Left hindlimb (tissue), 1 donor: ENCODE data around the gene HECA.
"Not testable (repeated sequence)": the region's sequence is repeated elsewhere in the genome, so short reads cannot be mapped to it uniquely, and the experiment has no call there.

Experiments
- DNase-seq: peaks from one replicate; pipeline ENCODE4 v3.0.0-alpha.2; 2018

Gene HECA

DNA sequence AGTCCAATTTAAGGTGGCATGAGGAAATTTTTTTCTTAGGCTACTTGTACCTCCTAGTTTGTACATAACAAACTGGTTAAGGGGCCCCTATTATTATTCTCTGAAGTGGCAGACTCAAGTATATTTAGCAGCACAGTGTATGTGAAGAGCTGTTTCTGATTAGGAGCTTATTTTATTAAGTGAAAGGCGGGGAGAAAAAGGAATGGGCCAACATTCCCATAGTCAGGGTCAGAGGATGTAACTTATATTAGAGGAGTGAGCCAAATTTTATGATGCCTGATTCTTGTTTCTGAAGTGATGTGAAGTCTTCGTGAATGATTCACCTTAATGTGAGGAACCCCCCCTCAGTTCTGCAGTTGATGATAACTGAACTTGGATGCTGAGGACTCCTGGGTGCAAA is 2.8 kb downstream of the HECA start:
- no peak for DNase-seq

DNA sequence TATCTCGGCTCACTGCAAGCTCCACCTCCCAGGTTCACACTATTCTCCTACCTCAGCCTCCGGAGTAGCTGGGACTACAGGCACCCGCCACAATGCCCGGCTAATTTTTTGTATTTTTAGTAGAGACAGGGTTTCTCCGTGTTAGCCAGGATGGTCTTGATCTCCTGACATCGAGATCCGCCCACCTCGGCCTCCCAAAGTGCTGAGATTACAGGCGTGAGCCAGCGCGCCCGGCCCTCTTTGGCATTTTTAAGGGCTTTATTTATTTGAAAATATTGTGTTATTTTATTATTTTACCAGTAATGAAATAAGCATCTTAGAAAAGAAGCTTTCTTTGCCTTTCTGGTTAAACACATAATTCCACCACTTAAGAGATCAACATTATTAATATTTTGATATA is 6.0 kb downstream of the HECA start:
- not testable (repeated sequence) for DNase-seq

DNA sequence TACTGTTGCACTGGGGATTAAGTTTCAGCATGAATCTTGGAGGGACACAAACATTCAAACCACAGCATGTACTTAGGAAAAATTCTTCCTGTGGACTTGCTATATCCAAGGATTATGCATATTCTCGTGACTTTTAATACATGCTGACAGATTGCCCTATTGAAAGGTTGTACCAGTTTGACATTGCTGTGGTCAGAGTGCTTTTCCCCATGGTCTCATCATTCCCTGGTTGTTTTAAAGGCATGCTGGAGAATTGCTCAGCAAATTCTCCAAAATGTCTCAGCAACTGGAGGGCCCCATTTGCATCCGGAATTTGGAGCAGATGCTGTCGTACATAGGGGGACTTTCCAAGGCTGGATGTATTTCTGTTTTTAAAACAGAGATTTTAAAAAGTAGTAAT is 7.4 kb downstream of the HECA start:
- DNase-seq: no peak

DNA sequence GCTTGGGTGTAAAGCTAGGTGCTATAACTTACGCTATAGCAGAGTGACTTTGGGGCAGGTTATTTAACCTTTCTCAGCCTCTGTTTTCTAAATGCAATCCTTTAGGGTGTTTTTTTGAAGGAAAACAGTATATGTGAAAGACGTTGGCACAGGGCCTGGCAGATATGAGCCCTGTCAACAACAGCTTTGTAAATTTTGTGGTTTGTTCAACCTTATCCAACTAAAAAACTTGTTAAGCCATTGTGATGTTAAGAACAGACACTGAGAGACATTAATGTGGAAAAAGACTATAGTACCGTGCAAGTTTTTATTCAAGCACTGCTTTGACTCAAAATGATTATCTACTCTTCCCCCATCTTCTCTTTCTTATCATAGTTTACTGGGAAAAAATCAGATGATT is 8.2 kb downstream of the HECA start:
- no peak for DNase-seq

DNA sequence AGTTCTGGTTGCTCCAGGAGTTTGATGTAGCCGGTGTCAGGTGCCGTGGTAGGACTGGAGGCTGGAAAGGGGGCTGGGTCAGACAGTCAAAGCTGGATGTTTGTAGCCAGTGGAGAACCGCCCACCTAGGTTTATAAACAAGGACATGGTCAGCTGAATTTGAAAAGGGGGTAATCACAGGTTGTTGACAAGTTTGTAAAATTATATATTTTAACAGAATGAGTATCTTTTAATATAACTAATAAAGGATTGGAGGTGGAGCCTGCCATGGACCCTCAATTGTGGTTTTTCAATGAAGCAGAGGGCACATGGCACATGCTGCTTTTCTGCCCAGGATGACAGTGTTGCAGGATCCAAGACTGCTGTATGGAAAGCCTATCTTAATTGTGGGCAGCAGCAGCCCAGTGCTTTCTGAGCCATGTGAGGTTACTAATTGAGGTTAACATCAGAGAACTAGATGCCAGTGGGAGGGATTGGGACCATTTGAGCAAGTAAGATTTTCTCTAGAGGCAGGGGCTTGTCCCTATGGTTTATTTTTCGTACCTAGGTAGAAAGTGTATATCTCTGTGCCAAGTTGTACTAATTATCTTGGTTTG is 9.7 kb downstream of the HECA start:
- DNase-seq: no peak

DNA sequence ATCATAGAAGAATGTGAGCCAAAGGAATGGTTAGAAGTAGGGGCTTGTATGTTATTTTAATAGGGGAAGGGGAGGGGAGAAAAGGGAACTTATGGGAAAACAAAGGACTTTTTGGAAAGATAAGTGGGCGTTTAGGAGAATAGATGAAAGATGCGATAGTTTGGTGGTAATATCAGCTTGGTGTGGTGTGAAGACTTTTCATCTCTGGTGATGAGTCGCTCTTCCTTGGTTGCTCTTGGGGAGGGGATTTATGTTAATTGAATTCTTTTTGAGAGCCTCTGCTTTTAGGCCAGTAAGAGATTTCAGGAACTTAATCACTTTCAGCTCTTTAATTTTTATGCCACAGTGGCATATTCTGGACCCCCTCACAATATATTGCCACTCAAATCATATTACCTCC is 10.8 kb downstream of the HECA start:
- no peak for DNase-seq

DNA sequence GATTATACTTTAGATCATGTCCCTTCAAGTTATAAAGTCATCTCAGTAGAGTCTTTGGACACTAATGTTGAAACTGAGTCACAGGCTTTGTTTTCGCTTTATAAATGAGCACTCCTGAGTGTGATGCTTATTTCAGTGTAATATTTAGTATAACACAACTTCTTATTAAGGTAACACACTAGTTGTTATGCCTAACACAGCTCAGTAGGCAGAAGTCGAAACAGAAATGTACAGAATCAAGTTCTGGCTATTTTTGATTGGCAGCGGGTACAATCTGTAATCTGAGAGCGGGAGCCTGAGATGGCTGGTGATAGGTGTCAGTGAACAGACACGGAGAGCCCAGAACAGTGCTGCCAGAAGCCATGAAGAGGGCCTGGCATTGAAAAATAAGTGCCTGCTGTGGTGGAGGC is 11.4 kb downstream of the HECA start:
- DNase-seq: no peak

DNA sequence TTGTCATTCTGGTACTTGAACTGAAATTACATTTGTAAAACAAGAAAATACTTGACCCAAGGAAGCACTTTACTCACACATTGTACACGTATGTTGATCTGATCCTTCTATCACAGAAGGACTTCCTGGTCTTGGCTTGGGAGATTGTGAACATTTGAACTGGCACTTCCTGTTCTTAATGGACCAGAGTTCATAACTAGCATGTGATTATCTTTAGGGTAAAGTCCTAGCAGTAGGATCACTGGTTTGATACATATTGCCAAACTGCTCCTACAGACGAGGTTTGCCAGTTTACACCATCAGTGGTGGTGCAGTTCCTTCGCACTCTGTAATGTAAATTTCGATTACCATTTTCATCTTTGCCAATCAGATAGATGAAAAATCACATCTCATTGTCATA is 12.7 kb downstream of the HECA start:
- no peak for DNase-seq

DNA sequence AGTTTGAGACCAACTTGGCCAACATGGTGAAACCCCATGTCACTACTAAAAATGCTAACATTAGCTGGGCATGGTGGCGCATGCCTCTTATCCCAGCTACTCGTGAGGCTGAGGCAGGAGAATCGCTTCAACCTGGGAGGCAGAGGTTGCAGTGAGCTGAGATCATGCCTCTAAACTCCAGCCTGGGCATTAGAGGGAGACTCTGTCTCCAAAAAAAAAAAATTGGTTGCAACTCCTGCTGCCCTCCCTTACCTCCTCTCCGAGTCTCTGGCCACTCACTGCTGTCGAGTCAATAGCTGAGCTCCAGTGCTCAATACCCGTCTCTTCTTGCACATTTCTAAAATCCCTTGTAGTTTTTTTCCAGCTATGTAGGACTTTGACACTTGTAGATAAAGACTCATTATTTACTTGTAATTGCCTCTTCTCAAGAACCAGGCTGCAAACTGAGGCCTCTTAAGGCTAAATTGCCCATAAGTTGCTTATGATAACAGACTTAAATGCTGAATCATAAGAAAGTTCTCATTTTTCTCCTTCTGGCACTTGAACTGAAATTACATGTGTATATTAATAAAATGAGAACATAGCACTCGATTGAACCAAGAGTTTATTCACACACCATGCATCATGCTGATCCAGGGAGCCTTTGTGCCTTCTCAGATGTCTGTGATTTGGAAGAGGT is 13.8 kb downstream of the HECA start:
- DNase-seq: no peak

DNA sequence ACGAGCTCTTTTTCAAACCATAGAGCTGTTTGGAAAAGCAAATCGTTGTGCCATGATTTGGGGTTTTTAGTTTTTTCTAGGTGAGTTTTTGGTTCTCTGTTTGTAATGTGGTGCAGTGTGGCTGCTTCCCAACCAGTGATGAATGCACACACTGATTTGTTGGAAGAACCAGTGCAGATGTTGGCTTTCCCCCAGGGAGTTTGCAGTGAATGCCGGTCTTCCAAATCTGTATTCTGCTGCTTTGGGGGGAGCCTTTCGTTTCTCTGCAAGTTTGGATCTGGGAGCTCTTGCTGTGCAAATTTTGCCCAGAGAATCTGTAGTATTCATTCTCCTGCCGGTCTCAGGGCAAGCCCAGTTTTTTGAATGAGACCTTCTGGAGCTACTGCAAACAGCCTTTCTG is 14.5 kb downstream of the HECA start:
- no peak for DNase-seq

DNA sequence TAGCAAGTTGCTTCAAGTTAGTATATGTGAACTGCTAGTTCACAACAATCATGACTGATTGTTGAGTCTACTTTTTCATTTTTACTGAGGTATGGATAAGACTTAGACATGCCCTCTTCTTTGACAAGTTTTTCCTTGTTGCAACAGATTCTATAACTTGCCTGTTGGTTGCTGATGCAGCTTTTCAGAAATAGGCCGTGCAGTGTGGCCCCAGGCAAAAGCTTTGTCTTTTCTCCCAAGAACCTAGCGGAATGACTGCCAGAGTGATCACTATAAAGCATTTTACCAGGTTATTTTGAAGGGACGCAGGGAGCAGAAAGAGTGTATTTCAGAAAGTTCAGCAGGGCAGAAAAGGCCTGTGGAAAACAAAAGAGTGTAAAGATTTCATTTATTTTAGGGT is 16.0 kb downstream of the HECA start:
- no peak for DNase-seq

DNA sequence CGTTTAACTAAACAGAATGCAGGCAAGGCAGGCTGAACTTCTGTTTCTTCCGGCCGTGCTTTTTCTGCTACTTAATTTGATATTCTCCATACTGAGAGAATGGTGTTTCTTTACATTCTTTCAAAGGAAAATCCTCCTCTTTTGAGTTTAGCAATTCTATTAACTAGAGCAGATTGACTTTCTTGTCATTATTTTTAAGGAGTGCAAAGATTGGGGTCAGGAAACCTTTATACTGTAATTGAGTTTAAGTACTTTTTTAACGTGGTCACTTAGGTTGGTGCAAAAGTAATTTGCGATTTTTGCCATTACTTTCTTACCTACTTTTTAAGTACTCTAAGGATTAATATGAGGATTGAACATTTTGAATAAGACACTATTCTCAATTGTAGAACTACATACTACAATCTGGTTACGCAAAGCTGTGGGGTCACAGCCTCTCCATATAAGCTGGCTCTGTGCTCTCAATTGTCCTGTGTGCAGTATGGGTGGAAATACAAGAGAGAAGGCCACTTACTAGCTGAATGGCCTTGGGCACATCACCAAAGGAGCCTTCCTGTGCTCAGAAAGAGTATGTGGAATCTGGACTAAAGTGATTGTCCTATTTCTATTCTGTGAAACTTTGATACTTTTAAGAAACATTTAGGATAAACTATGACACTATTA is 16.7 kb downstream of the HECA start:
- no peak for DNase-seq

DNA sequence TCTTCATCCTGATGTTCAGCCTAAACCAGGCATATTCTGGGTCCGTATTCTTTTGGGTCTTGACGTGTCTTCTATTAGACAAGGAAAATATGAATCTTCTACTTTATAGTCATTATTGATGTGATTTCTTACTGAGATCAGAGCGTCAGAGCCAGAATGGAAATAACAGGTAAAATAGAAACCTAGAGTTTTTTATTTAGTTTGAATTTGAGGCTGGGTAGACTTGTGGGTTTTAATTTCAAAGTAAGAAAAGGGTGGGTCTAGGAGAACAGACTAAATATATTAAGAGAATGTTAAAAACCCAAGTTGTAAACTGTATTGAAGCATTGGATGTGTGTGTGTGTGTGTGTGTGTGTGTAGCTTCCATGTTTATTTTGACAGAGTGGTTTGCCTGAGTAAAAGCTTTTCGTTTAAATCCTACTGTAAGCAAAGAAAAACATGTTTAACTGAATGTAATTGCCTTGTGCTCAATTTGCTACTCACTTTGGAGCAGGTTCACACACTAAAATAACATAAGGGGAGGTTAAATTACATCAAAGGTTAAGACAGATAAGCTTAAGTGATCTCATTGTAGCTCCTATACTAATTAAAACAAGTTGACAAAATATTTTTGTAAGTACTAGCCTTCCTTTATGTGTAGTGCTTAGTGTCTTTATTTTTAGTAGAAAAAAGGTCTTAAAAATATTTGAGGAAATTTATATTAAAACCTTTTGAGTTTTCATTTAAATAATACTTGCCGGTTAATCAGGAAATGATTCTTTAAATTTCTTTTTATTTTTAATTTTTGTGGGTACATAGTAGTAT is 17.4 kb downstream of the HECA start:
- DNase-seq: no peak

DNA sequence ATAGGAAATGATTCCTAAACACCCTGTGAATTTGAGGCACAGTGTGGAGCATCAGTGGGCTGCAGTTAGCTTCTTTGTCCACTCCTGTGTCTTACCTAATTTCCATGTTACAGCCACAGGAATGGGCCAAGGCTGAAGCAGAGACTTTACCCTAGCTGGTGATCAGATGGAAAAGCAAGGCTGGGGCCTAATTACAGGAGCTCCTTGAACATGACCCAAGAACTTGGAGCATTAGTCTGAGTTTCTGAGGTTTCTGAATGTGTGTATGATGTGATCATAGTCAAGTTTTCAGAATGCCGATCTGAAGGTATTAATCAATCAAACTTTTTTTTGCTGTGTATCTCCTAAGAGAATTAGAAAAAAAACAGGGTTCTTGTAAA is 18.0 kb downstream of the HECA start:
- no peak for DNase-seq

DNA sequence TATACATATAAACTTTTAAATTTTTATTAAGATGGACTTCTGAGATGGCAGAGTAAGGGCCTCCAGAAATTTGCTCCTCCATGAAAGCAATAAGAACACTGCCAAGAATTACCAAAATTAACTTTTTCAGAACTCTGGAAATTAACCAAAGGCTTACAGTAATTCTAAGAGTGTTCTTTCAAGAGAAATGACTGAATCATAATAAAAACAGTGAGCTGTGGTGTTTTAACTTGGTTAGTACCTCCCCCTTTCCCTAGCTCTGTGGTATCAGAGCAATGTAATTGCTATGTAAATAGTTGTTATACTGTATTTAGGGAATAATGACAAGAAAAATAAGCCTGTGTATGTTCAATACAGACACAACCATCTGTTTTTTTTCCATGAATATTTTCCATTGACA is 19.0 kb downstream of the HECA start:
- DNase-seq: no peak

DNA sequence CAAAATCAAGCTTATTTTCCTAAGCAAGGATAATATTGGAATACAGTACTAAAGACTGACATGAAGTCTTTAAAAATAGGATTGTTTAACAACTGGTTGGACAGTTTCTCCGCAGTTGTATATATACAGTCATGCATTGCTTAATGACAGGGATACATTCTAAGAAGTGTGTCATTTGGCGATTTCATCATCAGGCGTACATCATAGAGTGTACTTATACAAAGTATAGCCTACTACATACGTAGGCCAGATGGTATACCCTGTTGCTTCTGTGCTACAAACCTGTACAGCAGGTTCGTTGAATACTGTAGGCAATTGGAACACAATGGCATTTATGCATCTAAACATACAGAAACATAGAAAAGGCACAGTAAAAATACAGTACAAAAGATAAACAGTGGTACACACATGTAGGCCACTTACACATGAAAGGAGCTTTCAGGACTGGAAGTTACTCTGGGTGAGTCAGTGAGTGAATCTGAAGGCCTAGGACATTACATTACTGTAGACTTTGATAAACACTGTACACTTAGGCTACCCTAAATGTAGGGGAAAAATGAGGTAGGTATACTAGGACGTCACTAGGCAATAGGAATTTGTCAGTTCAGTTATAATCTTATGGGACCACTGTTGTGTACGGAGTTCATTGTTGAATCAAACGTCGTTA is 20.1 kb downstream of the HECA start:
- DNase-seq: no peak

DNA sequence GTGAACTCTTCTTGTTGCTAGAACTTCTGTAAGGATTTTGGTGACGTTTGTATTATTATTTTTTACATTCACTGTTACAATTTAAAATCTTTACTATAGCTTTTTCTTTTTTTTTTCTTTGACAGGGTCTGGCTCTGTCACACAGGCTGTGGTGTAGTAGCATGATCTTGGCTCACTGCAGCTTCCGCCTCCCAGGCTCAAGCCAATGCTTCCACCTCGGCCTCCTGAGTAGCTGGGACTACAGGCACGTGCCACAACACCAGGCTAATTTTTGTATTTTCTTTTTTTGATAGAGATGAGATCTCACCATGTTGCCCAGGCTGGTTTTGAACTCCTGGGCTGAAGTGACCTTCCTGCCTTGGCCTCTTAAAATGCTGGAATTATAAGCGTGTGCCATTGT is 21.2 kb downstream of the HECA start:
- no peak for DNase-seq

DNA sequence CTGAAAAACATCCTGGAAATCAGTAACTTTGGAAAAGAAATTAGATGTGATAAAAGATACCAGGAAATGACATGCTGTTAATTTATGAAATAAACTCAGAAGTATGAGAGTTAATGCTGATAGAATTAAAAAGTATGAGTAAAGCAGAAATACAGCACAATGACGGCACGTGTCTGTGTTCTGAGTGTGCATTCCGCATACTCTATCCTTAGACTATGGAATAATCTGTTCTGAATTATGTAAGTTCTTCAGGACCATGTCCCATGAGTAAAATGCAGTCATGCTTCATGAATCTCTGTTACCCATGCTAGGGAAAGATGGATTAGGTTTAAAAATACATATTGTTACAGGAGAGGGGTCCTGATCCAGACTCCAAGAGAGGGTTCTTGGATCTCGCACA is 21.7 kb downstream of the HECA start:
- DNase-seq: no peak

DNA sequence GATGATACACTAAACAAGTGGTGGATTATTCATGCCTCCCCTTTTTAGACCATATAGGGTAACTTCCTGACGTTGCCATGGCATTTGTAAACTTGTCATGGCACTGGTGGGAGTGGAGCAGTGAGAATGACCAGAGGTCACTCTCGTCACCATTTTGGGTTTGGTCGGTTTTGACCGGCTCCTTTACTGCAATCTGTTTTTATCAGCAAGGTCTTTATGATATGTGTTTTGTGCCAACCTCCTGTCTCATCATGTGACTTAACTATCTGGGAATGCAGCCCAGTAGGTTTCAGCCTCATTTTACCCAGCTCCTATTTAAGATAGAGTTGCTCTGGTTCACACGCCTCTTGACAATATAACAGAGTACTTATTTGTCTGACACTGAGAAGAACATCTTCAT is 22.2 kb downstream of the HECA start:
- DNase-seq: not testable (repeated sequence)

DNA sequence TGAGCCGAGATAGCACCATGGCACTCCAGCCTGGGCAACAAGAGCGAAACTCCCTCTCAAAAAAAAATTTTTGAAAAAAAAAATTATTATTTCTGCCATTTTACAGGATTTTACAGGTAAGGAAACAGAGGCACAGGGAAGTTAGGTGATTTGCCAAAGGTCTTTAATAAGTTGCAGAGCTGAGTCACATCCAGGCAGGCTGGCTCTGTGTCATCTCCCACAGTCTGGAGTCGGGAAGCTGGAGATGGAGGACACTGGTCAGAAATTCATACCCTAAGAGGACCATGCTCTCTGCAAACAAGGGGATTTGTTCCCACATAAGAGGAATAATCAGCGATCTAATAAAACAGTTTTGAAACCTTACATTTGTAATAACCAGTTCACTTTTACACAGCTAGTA is 24.1 kb downstream of the HECA start:
- DNase-seq: no peak

DNA sequence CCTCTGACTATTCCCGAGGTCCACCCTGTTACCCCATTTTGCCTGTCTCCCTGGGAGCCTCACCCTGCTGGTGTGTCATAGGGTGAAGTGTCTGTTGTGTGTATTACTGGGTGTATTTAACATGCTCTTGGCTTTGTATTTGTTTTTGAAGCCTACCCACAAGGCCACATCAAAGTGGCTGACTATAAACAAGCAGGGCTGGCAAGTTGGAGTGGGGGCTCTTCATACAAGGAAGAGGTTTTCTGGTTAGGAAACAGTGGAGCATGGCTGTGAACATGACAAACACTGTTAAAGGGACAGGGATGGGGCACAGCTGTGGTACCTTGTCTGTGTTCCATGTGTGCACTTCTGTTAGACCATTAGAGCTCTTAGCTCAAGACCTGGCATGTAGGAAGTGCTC is 26.3 kb downstream of the HECA start:
- DNase-seq: no peak

DNA sequence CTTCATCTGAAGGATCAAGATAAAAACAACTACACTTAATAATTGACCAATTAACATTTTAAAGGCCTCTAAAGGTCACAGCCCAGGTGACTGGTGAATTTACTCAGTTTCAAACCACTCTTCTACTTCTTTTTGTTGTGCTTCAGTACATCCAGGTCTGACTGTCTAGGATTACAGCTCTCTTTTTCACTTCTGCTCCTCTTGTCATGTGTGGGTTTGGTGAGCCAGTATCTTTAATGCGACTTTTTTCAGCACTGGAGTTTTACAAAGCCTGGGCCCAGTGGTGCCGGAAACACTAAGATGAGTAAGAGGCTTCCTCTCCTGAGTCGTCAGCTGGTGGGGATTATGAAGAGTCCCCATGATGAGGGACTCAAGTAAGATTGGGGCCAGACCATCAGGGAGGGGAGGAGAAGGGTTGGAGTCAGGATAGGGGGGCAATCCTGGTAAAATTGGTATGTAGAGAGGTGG is 27.0 kb downstream of the HECA start:
- DNase-seq: no peak

DNA sequence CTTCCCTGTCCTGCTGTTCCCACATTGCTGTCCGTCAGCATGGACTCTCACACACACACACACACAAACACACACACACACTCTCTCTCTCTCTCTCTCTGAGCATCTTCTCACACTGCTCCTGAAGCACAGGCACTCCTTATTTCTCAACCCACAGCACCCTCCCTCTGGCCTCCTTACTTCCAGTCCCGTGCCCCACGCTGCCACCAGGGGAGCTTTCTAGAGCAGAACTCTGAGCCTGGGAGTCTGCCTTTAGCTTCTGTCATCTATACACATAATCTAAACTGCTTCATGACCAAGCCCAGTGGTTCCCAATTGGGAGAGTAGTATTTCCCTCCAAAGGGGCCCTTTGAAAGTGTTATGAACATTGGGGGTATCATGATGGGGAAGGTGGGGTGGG is 29.1 kb downstream of the HECA start:
- DNase-seq: no peak
